CD4-positive, alpha-beta T cell treated with Interleukin-1 beta for 1 hour (primary cell): ENCODE results near the gene PTBP3.
"Not testable (repeated sequence)": the region's sequence is repeated elsewhere in the genome, so short reads cannot be mapped to it uniquely, and the experiment has no call there.

Experiments used
- DNase-seq, 2 donors: peaks; one replicate each; pipeline ENCODE4 v3.0.0-alpha.2; 2020 to 2022

Gene PTBP3, protein sequence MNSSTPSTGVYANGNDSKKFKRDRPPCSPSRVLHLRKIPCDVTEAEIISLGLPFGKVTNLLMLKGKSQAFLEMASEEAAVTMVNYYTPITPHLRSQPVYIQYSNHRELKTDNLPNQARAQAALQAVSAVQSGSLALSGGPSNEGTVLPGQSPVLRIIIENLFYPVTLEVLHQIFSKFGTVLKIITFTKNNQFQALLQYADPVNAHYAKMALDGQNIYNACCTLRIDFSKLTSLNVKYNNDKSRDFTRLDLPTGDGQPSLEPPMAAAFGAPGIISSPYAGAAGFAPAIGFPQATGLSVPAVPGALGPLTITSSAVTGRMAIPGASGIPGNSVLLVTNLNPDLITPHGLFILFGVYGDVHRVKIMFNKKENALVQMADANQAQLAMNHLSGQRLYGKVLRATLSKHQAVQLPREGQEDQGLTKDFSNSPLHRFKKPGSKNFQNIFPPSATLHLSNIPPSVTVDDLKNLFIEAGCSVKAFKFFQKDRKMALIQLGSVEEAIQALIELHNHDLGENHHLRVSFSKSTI

DNA sequence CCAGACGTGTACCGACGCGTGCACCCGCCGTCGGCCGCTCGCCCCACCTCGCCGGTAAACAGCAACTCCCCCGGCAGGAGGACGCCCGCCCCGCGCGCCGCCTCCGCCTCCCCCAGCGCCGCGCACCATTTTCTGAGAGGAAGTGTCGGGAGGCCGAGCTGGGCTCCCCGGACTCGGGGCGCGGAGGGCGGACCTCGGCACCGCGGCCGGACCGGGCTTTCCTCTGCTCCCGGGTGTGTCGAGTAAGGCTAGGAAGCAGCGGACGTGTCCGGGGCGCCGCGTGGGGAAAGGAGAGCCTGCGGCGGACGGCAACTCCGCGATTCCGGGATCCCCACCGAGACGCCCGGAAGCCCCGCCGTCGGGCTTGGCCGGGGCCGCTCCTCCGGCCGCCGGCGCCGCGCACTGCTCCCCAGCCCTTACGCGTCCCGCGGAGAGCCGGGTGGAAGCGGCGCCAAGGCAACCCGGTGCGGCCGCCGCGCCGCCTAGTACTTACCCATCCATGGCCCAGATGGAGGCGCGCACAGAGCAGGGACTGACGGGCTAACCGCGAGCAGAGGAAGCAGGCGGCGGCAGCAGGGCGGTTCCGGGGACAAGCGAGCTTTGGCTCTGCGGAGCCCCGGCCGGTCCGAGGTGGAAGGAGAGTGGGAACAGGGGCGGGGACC lies at the start of gene PTBP3:
Gene PTBP3, minus strand, starts transcription at position 643 of the 662 bp plus-strand sequence. CDS start 35,754 bp downstream, outside the sequence.
- DNase-seq: peak; percentile 81 to 82

DNA sequence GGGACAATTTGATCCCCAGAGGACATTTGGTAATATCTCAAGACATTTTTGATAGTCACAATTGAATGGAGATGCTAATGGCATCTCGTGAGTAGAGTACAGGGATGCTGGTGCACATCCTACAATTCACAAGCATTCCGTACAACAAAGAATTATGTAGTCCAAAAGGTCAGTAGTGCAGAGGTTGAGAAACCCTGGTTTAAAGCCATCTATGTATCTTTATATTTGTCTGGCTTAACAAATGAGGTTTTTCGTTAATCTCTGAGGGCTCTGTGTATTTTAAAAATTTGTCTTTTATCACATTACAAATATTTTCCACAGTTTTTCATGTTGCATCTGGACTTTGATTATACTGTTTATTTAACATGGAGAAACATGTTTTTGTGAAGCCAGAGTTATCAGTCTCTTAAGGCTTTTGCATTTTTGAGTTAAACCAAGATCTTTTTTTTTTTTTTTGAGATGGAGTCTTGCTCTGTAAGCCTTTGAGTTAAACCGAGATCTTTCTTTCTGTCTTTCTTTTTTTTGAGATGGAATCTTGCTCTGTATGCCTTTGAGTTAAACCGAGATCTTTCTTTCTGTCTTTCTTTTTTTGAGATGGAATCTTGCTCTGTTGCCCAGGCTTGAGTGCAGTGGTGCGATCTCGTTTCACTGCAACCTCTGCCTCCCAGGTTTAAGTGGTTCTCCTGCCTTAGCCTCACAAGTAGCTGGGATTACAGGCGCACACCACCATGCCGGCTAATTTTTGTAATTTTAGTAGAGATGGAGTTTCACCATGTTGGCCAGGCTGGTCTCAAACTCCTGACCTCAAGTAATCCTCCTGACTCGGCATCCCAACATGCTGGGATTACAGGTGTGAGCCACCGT lies 49.3 kb upstream of the PTBP3 start:
- DNase-seq: no peak

DNA sequence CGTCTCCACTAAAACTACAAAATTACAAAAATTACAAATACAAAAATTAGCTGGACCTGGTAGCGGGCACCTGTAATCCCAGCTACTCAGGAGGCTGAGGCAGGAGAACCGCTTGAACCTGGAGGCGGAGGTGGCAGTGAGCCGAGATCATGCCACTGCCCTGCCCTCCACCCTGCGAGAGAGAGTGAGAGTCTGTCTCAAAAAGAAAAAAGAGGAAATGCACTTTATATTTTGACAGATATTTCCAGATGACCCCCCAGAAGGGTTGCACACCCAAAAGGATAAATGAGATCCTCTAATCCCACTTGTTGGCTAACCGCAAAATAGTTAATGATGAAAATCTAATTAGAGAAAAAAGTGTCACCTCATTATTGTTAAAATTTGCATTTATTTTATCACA lies 48.6 kb upstream of the PTBP3 start:
- no peak for DNase-seq

DNA sequence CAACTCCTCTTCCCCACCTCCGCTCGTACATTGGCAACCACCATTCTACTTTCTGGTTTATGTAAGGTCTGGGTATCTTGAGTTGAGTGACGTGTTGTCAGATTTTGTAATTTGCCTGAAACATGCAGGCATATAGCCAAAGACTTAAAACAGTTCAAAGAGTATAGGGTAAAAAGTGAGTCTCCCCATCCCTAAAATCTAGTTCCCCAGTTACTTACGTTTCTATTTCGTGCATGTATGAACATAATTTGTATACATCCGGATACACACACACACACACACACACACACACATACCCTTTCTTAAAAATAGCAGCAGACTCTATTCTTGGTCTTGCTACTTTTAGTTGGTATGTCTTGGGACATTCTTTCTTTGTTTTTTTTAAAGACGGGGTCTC lies 47.4 kb upstream of the PTBP3 start:
- DNase-seq: peak in 1 of 2 donors; percentile 5

DNA sequence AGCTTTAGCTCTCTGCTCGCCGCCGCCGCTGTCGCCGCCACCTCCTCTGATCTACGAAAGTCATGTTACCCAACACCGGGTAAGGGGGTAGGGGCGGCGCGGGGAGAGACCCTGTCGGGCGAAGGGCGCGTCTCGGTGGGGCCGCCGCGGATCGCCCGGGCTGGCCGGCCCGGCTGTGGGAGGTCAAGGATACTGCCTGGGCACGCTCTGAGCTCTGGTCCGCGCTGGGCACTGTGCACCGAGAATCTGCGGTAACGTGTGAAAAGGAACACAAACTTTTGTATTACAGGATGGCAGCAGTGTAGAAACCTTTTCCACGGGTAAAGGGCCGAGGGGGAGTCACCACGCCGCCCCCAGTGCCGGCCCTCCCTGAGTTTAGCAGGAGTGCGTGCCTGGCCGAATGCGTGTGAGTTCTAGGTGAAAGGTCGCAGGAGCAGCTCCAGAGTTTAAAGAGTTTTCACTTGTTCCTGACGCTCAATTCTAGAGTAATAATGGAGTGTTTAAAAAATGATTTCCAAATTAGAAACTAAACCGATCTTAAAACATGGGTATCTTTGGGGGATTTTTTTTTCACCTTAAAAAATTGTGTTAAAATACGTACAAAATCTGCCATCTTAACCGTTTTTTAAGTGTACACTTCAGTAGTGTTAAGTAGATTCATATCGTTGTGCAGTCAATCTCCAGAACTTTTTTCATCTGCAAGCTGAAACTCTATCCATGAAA lies 46.8 kb upstream of the PTBP3 start, which contains the start of gene HSDL2:
Gene HSDL2, plus strand, starts transcription at position 7 of the 723 bp plus-strand sequence. Its CDS starts 56 bp downstream, at position 63.
- no peak for DNase-seq

DNA sequence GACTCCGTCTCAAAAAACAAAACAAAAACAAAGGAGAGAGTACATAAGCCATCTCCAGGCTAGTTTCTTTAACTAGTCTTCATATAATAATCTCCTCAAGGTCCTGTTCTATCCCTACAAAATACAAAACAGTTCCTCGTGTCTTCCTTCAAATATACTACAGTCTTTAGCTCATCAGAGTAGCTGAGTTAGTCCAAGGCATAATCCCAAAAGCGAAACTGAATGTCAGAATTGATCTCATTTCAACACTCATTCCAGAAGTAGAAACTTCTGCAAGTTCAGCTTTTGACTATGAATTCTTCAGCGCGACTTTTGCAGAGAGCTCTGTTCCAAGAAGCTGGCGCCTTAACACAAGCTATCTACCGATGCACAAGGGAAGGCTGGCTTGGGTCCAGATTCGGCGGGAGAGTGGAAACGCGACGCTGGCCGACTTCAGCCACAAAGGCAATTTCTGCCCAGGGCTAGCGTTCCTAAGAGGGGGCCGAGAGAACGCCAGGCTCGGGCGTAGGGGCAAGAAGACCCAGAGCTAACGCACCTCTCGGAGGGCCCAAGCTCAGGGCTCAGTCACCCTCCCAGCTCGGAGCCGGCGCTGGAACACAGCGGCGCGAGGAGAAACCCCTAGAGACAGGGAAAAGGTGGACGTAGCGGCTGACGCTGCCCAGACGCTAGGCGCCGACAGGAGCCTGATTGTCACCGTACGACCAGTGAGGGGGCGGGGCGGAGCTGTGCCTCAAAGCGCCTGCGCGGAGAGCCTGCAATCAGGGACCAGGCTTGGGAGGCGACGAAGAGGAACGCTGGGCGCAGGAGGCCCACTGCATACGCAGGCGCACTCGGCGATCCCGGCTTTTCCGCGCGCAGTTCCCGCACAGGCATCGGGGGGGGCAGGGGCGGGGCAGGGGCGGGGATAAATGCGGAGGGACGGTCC lies 46.0 kb upstream of the PTBP3 start:
- DNase-seq: peak; percentile 97 to 98

DNA sequence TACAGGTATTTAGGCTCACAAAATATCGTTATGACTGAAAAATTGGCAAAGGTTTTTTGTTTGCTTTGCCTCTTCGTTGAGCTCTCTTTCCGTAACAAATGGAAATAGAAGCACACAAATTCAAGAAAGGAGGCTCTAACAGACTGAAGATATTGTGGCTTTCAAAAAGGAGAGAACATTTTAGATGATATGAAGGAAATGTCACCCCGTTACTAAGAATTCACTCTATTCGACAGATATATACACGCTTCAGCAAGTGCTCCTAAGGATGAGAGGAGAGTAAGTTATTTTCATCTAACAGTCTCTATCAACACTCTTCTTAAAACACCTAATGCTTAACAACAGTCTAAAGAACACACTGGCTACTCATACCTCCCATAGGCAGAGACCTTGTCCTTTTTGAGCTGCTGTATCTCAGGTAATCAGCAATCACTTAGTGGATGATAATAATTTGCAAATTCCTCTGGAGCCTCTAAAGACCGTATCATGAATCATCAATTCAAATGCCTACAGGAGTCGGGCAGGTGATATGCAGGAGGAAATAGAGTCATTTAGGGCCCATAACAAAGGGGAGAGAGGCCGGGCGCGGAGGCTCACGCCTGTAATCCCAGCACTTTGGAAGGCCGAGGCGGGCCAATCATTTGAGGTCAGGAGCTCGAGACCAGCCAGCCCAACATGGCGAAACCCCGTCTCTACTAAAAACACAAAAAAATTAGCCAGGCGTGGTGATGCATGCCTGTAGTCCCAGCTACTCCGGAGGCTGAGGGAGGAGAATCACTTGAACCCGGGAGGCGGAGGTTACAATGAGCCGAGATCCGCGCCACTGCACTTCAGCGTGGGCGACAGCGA lies 45.1 kb upstream of the PTBP3 start:
- DNase-seq: peak in 1 of 2 donors; percentile 15

DNA sequence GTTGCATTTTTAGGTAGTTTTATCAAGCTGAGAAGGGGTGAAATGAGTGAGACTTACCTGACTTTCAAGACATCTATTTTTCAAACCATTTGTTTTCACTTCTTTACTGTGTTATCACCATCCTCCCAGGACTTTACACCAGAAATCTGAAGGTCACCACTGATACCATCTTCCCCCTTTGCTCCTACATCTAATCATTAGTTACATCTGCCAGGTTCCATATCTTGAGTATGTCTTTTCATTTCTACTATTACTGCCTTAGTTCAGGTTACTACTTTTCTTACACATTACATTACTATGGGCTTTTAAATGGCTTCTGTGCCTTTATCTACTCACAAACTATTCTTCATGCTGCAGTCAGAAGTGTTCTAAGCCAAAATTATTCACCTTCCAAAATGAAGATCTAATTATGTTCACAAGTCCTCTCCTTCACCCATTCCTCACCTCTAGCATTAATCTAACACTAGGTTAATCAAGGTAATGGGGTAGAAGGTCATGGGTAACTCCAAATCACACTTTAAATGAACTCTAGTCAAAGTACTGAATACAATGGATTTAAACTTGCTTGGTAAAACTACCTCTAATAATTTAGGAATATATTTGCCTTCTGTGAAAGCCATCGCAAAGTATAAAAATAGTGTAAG lies 44.4 kb upstream of the PTBP3 start:
- DNase-seq: no peak

DNA sequence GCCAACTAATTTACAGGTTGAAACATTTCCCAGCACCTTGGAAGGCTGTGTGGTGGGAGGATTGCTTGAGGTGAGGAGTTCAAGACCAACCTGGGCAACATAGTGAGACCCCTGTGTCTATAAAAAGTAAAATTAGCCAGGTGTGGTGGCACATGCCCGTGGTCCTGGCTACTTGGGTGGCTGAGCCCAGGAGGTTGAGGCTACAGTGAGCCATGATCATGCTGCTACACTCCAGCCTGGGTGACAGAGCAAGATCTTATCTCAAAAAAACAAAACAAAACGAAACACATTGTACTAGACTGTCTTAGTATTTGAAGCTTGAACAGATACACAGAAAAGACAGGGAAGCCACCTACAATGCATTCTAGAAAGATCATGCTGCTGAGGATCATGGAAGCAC lies 43.7 kb upstream of the PTBP3 start:
- no peak for DNase-seq

DNA sequence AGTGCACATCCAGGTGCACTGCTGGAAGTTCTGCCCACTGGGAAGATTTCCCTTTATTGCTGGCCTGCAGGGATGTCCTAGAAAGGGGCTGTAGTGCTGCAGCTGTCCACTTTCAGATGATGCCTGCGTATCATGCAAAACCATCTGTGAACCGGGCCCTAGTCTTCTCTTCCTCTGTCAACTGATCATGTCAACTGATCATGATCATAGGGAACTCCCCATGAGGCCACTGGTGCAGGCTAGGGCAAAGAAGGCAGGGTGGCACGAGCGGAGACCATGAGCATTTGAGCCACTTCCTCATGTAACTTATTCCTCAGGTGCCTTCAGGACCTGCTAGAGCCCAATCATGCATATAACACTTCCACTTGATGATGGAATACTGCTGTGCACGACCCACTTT lies 41.9 kb upstream of the PTBP3 start:
- no peak for DNase-seq

DNA sequence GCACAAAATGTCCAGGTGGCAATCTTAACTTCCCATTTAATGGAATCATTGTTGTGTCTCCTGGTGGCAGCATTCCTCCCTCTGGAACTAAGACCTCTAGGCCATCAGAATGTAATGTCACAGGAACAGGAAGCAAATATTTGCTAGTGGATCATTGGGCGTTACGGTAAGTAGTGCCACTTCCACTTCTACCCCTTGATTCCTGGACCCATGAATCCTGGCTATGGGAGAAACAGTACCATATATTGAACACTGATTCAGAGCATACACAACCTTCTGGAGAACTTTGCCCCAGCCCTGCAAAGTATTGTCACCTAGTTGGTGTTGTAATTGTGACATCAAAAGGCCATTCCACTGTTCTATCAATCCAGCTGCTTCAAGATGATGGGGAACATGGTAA lies 40.8 kb upstream of the PTBP3 start:
- DNase-seq: not testable (repeated sequence)

DNA sequence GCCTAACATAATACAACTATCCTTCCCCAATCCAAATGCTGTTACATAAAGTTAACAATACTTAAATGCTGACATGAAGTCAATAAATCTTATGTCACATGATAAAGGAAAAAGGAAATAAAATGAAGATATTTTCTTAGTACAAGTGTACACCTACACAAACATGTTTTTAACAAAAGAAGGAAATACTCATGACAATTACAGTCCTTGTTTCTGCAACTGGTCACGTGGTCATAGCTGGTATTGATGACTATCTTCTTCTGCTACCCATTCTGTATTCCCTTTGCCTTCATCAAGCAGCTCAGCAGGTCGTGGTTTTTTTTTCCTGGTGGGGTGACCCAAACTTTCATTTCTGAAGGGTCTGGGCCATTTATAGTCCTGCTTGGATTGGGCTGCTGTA lies 40.2 kb upstream of the PTBP3 start:
- DNase-seq: not testable (repeated sequence)

DNA sequence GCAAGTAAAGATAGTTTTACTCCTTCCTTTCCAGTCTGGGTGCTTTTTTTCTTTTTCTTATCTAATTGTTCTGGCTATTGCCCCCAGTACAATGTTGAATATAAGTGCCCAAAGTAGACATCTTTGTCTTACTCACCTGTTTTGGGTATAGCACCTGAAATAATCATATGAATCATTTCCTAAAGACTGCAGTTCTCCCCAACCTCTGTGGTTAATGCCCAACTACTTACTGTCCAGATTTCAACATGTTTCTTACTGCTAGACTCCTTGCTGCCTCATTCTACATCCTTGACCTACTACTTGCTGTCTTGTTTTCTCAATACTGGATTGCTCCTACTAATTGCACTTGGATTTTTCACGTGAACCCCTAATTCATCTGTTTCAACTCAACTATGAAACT lies 37.6 kb upstream of the PTBP3 start:
- DNase-seq: no peak

DNA sequence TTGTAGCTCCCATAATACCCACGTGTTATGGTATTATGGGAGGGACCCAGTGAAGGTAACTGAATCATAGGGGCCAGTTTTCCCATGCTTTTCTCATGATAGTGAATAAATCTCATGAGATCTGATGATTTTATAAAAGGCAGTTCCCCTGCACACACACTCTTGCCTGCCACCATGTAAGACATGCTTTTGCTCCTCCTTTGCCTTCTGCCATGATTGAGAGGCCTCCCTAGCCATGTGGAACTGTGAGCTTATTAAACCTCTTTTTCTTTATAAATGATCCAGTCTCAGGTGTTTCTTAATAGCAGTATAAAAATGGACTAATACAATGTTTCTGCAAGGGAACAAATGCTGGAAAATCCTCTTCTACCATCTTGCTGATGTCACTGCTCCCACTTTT lies 36.4 kb upstream of the PTBP3 start:
- DNase-seq: no peak

DNA sequence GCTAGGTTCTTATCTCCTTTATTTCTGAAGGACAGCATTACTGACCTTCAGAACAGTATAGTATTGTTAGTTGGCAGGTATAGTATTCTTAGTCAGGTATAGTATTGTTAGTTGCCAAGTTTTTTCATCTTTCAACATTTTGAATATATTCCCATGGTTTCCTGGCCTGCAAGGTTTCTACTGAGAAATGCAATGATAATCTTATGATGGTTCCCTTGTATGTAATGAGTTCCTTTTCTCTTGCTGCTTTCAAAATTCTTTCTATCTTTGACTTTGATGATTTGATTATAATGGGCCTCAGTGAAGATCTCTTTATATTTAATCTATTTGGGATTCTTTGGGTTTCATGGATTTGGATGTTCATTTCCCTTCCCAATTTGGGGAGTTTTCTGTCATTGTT lies 34.0 kb upstream of the PTBP3 start:
- no peak for DNase-seq

DNA sequence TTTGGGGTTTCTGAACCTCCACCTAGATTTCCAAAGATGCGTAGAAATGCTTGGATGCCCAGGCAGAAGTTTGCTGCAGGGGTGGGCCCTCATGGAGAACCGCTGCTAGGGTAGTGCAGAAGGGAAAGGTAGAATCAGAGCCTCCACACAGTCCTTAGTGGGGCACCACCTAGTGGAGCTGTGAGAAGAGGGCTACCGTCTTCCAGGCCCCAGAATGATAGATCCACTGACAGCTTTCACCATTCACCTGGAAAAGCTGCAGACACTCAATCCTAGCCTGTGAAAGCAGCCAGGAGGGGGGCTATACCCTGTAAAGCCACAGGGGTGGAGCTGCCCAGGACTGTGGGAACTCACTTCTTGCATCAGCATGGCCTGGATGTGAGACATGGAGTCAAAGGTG lies 33.2 kb upstream of the PTBP3 start:
- no peak for DNase-seq

DNA sequence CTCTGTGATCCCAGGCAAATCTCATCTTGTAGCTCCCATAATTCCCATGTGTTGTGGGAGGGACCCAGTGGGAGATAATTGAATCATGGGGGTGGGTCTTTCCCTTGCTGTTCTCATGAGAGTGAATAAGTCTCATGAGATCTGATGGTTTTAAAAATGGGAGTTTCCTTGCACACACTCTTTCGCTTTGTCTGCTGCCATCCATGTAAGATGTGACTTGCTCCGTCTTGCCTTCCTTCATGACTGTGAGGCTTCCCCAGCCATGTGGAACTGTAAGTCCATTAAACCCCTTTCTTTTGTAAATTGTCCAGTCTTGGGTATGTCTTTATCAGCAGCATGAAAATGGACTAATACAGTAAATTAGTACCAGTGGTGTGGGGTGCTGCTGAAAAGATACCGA lies 31.8 kb upstream of the PTBP3 start:
- DNase-seq: not testable (repeated sequence)

DNA sequence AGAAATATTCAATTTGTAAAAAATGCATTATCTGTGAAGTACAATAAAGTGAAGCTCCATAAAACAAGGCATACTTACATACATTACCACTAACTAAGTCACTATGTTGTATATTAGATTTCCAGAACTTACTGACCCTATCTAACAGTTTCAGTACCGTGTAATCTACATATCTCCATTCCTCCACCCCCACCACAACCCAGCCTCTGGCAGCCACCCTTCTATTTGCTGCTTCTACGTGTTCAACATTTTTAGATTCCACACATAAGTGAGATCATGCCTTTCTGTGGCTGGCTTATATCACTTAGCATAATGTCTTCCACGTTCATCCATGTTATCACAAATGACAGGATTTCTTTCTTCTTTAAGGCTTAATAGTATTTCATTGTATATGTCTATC lies 31.3 kb upstream of the PTBP3 start:
- DNase-seq: no peak

DNA sequence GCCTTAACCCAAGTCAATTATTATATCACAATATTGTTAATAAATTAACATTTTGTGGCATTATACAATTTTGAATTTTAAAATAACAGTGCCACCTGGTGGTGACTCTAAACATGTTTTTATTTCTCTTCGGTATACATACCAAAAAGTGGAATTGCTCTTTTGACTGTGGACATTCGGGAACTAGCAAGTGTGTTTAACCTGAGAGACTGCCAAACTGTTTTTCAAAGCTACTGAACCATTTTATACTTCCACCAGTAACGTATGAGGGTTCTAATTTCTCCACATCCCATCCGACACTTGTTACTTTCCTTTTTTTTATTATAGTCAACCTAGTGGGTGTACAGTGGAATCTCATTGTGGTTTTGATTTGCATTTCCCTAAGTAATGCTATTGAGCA lies 28.2 kb upstream of the PTBP3 start:
- peak in 1 of 2 donors; percentile 64 for DNase-seq
